HG02759 (cell line): ENCODE results near the gene PCGF1.
A peak's percentile ranks its signal among the peaks of the same experiment; 100 is the strongest.

Experiments
- ATAC-seq: cut with Tn5 transposase; IDR thresholded peaks from one replicate; pipeline ENCODE4 v1.9.1; 2021; ENCODE audit warnings: mild to moderate bottlenecking, moderate library complexity; ENCODE audit not compliant: unreplicated experiment

The PCGF1 gene

DNA sequence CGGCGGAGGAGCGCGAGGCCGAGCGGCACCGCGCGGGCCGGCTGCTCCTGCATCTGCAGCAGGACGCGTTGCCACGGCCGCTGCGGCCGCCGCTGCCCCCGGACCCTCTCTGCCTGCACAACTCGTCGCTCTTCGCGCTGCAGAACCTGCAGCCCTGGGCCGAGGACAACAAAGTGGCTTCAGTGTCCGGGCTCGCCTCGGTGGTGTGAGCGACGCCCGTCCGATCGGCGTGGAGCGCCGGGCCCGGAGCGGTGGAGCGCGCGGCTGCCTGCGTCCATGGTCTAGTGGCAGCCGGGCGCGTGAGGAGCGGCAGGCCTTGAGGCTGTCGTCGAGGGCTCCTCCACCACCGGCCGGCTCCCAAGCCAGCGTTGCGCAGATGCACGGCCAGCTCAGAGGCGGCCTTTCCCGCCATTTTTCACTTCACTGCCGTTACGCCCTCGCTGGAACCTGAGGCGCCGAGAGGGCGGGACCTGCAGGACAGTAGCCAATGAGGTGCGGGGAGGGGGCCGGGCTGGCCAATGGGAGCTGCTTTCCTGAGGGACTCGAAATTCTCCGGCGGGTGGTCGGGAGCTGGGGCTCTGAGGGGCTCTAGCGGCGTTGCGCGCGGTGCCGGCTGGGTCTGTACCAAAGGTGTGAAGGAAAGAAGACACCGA is 8.6 kb upstream of the PCGF1 start:
- peak; percentile 74 for ATAC-seq

GRCh38 chr2:74515271-74515980 is 7.9 kb upstream of the PCGF1 start:
- peak; percentile 23 for ATAC-seq

- ATAC-seq = no peak
Observed at GRCh38 chr2:74514368-74515270, 7.1 kb upstream of the PCGF1 start, which contains the start of gene TLX2. Gene TLX2, plus strand, starts transcription at chr2:74514450. Its CDS starts 357 bp downstream, at chr2:74514807.

- no peak for ATAC-seq
Observed at GRCh38 chr2:74513605-74514367, 6.3 kb upstream of the PCGF1 start.

- no peak for ATAC-seq
Observed at GRCh38 chr2:74512744-74513604, 5.5 kb upstream of the PCGF1 start.

DNA sequence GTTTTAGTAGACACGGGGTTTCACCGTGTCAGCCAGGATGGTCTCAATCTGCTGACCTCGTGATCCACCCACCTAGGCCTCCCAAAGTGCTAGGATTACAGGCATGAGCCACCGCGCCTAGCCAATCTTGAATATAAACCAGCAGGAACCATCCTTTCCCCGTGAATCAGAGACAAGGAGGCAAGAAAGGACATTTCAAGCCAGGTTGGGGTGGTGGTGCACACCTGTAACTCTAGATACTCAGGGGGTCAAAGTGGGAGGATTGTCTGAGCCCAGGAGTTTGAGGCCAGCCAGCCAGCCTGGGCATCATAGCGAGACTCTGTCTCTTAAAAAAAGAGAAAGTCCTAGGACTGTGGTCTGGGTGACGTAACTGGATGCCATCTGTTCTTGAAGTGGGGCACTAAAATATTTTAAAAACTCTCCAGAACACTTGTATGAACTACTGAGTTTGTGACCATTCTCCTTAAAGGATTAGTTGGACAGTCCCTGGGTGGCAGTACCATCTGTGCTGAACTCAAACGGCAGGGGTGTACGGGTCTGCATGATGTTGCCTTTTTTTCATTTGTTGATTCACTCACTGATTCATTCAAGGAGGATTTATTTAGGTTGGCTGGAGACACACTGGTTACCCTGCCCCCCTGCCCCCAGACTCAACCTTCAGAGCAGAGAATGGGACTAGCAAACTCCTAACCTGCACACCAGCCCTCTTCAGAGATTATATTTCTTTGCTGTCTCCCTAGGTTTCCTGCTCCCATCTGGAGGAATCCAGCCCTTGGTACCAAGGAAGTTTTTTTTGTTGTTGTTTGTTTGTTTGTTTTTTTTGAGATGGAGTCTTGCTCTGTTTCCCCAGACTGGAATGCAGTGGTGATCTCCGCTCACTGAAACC is 3.9 kb upstream of the PCGF1 start:
- no peak for ATAC-seq

GRCh38 chr2:74510272-74510671 is 2.8 kb upstream of the PCGF1 start:
- ATAC-seq = no peak

DNA sequence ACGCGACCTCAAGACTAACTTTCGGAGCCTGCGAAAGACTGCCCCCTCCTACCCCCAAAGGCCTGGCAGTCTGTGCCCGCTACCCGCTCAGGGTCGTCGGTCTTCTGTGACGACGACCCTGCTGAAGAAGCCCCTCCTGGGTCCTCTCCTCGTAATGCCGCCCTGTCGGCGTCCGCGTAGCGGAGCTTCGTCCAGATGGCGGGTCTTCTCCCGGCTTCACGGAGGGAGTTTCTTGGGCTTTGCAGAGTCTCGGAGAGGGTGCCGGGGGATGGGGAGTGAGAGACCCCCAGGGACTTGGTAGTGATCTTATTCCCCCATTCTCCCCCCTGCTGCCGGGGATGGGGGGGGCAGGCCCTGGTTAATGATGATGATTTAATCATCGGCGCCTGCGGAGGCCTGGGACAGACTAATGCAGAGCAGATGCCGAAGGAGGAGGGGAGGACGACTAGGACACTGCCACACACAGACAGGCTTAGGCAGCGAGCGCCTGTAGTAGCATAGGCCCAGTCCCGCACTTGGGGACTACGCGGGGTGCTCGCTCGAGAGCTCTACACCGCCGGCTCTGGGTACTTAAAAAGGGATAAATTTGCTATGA is 528 bp upstream of the PCGF1 start:
- ATAC-seq = peak; percentile 11

DNA sequence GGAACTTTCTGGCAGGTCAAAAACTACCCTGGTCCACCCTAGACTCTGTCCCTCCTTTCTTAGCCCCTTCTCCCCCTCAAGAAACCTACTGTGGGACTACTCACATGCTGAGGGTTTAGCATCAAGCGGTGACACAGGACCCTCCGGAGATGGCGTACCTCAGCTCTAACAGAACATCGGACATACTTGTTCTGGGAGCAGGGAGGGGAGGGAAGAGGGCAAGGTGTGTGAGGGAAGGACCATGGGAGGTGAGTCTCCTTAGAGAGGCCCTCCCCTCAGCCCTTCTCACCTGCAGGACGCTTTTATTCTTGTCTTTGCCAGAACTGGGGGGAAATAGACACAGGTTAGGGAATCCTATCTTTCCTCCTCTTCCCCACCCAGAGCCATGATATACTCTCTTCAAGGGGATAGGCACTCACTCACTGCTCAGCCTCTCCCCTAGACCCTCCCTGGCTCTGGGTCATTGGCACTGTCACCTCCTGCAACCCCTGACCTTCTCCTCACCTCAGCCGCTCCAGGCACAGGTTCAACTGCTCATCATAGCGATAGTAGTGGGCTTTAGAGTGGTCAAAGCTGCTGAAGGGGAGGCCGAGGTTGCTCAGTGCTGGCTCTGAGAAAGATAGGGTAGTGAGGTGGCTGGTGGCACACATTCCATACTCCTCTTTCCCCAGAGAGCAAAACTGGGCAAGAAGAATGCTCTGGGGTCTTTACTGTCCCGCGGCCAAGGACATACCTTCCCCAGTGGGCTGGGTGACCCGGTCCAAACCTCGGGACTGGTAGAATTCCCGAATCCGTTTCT is 1.8 kb downstream of the PCGF1 start:
- ATAC-seq = no peak

GRCh38 chr2:74504591-74504990 is 2.9 kb downstream of the PCGF1 start:
- ATAC-seq = no peak

DNA sequence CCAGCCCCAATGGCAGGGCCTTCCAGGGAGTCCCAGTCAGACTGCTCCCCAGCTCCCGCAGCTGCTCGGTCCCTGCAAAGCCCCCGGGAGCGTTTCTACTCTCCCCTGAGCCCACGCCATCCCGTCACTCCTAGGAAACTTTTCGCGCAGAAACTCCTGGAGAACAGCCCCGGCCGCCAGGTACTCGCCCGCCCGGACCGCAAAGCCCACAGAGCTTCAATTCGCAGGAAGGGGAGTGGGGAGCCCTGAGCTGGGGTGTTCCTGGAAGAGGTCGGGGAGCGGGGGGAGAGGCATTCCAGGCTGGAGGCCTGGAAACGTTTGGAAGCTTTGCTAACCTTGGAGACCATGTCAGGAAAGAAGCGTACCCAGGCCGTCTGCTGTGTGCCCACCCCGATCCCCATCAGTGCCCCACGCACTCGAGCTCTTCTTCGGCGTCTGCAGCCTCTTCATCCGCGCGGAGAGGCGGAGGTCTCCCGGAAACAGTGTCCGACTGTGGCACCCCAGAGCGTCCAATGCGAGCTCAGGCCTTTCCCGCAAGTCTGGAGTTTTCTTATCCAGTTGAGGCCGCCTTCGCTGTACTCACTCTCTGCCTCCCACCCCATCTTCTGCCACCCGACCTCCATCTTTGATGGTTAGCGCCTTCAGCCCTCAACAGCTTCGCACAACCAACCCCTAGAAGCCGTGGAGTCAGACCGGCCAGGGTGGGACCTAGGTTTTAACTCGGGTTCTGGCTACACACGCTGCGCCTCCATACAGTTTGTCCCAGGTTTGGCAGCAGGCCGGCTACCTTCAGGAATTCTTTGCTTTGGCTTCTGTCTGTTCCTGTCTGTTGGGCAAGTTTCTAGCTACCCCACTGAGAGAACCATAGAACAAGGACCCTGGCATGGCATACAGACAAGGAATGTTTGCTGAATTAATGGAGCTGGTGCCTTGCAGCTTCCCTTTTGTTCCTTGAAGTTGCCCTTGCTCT is 3.7 kb downstream of the PCGF1 start:
- no peak for ATAC-seq

GRCh38 chr2:74502720-74503505 is 4.6 kb downstream of the PCGF1 start:
- peak; percentile 41 for ATAC-seq

DNA sequence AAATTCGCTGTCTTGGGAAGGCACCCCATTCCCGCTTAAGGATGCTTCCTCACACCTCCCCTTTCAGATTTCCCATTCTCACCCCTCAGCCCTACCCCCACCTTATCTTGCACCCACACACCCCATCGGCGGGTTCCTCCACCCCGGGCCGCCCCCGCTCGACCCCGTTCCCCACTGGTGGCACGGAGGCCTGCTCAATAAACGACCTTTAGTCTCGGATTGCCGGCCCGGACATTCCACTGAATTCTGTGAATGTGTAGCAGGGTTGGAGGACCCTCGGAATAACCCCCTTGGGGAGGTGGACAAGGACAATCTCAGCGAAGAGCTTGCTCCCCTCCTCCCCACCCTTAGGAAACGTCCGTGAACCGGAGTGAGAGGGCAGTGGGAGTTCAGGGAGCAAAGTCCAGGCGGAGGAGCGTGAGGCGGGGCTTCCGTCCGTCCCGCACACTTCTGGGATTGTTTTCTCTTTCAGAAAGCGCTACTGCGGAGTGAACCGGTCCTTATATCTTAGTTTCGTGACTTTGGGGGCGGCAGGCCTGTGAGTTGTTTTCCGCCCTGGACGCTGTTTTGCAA is 5.3 kb downstream of the PCGF1 start:
- no peak for ATAC-seq

DNA sequence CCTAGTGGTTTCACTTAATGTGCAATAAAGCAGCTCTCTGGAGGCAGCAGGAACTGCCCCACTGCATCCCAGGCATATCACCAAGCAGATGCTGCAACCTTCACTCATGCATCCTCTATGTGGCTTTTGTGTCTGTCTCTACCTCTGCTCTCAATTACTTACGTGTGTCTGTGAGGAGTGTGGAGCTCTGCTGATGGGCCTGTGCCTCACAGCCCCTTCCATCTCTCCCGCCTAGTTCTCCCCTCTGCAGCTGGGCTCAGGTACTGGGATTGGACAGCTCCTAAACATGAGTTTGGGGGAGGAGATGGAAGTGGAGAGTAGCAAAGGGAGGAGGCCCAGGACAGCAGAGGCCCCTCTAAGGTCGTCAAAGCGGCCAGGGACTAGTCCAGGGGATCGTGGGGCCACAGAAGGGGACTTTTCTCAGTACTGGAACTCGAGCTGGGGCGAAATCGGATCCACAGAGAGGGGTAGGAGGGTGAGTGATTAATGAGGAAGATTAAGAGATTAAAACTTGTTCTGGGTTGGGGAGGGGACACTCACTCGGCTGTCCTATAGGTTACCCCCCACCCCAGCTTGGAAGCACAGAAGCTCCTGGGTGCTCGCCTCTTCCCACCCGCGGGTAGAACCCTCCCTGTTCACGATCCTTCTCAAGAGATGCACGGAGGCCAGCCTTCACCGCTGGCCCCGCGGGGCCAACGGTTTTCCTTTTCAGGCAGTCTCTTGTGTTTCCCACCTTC is 6.0 kb downstream of the PCGF1 start:
- ATAC-seq = no peak

DNA sequence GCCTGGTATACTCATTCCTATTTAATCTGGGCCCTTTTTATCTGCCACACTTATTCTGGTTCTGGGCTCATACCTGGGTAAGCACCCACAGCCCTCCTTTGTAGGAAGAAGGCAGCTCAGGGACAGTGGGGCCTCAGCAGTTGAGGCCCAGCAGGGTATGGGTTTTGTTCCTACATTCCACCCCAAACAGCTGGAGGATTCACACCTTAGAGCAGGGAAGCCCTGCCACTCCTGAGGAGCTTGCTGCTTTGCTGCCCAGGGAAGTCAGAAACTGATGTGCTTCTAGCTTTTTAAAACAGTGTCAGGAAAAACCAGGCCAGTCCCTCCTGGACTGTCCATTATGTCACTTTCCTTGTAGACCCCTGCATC is 6.9 kb downstream of the PCGF1 start:
- no peak for ATAC-seq
